ENCODE measurements around the gene TMEM129.
A peak's percentile ranks its signal among the peaks of the same experiment; 100 is the strongest.
"Not testable (repeated sequence)": the region's sequence is repeated elsewhere in the genome, so short reads cannot be mapped to it uniquely, and the experiment has no call there.

The TMEM129 gene

DNA sequence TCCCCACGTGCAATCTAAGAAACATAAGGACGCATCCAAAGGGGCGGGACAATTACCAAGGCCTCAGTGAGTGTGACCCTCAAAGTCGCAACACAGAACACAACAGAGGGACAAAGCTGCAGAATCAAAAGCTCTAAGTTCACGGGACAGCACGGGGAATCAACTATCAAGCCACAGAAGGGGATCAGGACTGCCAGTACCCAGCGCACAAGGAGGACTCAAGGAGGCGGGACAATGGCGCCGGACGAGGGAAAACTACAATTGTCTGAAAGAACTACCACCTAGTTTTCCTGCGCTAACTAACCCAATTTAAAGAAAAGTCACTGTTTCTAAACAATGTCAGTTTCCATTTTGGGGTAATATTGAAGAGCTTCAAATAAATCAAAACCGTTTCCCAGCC lies 38.3 kb downstream of the TMEM129 start:
- Mint-ChIP-seq H3K4me1 (ENCODE audit: low read depth in 2 of 2) (peaks cover 5 to 7% of the 10 kb centered on the region in 2 donors), H3K4me3 (peak overlapping the region; percentile 80 to 85), H3K27ac (peak overlapping the region; percentile 75 to 84), H3K27me3 (no peaks in the 10 kb centered on the region), H3K36me3 (ENCODE audit: insufficient read depth) (peaks cover 3% of the 10 kb centered on the region), H3K9me3 (no peaks in the 10 kb centered on the region)
- DNase-seq (no peak), ATAC-seq (replicated peaks) (no peak)

DNA sequence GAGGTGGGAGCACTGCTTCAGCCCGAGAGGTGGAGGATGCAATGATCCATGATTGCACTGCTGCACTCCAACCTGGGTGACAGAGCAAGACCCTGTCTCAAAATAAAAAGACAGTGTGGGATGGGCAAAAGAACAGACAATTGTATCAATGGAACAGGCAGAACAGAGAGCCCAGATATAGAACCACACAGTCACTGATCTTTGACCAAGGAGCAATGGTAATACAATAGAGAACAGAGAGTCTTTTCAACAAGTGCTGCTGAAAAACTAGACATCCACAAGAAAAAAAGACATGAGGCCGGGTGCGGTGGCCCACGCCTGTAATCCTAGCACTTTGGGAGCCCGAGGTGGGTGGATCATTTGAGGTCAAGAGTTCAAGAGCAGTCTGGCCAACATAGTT lies 42.9 kb downstream of the TMEM129 start:
- Mint-ChIP-seq H3K4me3 (no peak overlapping the region), H3K9me3 (no peaks in the 10 kb centered on the region), H3K4me1 (ENCODE audit: low read depth in 2 of 2) (peaks cover 1 to 6% of the 10 kb centered on the region in 2 donors), H3K36me3 (ENCODE audit: insufficient read depth) (no peaks in the 10 kb centered on the region), H3K27ac (no peak overlapping the region), H3K27me3 (peaks cover 0 to 17% of the 10 kb centered on the region in 2 donors)
- no peak for ATAC-seq (replicated peaks)
- no peak for DNase-seq

DNA sequence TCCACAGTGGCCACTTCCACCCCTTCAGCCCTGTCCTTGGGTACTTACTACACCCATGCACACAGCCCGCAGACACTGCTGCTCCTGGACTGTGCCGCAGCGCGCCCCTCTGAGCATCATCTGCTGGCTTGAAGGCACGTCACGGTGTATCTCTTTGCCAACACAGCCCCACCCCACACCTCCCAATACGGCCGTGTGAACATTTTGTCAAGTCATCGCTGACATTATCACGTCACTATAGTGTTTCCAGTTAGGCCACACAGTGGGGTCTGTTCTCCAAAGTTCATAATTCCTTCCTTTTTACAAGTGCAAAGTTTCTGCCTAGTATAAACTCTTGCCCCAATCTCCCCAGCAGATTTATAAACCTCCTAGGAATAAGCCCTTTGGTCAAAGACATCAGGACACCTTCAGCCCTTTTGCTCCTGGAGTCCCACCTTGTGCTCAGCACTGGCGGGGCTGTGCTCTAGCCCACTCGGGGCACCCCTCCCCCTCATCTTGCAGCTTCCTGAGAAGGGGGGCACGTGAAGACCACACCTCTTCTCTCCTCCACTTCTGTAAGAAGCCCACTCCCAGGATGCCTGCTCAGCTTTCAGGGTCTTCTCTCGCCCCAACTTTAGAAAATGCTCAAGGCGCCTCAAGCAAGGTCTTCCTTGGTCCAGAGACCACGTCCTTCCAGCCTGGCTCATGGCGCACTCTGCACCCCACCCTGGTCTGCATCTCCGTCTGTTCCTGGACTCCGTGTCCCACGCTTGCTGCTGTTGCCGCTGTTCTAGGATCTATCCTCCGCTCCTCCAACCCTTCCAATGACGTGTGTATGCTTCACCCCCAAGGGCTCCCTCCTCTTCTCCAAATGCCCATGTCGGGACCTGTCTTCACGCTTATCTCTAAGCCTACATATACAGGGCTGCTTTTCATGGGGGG lies 44.3 kb downstream of the TMEM129 start:
- ATAC-seq (replicated peaks) (no peak), DNase-seq (no peak)
- Mint-ChIP-seq H3K27me3 (peaks cover 0 to 17% of the 10 kb centered on the region in 2 donors), H3K9me3 (no peaks in the 10 kb centered on the region), H3K27ac (no peak overlapping the region), H3K4me1 (ENCODE audit: low read depth in 2 of 2) (no peaks in the 10 kb centered on the region), H3K4me3 (no peak overlapping the region), H3K36me3 (ENCODE audit: insufficient read depth) (no peaks in the 10 kb centered on the region)

DNA sequence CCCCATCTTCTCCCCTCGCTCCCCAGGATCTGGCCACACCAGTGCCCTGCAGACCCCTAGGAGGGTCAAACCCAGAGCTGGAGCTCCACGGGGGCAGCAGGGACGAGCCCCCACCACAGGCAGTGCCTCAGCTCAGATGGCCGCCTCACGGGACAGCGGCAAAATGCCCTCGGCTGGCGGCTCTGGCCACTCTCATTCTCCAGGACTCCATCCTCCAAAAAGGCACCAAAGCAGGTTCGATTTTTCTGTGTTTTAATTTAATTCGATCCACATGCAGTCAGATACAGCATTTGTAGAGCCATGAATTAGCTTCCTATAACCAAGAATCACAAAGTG lies 45.4 kb downstream of the TMEM129 start:
- Mint-ChIP-seq H3K4me1 (ENCODE audit: low read depth in 2 of 2) (no peaks in the 10 kb centered on the region), H3K27ac (no peak overlapping the region), H3K36me3 (ENCODE audit: insufficient read depth) (no peaks in the 10 kb centered on the region), H3K4me3 (no peak overlapping the region), H3K9me3 (no peaks in the 10 kb centered on the region), H3K27me3 (peaks cover 0 to 17% of the 10 kb centered on the region in 2 donors)
- ATAC-seq (replicated peaks) (no peak), DNase-seq (no peak)

DNA sequence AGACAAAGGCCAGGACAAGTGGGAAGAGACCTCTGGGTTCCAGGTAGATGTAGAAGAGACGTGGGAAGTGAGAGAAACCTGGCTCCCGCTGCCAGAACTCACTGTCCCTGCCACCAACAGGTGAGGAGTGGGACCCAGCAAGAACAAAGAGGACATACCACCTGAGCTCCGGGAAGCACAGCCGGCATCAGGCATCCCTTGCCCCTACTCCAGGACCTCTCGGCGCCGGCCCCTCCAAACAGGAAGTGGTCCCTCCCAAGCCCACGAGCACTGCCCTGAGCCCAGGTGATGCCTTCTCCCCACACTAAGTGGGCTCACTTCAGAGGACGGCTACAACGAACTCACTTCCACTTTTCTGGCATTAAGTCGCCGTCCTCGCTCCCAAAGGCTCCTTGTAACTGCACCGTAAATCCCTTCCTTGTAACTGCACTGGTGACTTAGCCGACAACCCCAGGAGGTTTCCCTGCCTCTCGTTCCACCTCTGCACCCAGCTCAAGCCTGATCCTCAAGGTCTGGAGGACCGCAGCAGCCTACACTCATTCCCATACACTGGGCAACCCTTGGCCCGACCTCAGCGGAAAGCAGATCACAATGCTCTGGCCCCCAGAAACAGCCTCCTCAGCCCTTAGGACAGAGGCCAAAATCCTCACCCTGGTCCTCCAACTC lies 45.9 kb downstream of the TMEM129 start:
- Mint-ChIP-seq H3K4me1 (ENCODE audit: low read depth in 2 of 2) (no peaks in the 10 kb centered on the region), H3K36me3 (ENCODE audit: insufficient read depth) (no peaks in the 10 kb centered on the region), H3K4me3 (no peak overlapping the region), H3K27ac (peak overlapping the region in 1 of 2 donors; percentile 23), H3K9me3 (no peaks in the 10 kb centered on the region), H3K27me3 (peaks cover 0 to 17% of the 10 kb centered on the region in 2 donors)
- DNase-seq (no peak), ATAC-seq (replicated peaks) (no peak)

DNA sequence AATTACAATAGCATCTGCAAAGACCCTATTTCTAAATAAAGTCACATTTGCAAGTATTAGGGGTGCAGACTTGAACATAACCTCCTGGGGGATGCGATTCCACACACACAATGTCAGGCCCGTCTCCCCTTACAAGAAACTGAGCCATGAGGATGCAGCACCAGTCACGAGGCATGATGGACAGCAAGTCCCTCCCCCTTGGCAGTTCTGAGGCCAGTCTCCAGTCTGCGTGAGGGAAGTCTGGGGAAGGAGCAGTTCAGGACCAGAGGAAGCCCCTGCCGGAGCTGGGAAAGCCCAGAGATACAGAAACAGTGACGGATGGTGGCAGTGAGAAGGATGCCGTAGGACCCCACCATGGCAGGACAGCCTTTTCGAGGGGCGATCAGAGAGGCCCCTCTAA lies 46.4 kb downstream of the TMEM129 start:
- DNase-seq (no peak), ATAC-seq (replicated peaks) (no peak)
- no peaks in the 10 kb centered on the region for H3K9me3 Mint-ChIP-seq
- peaks cover 0 to 17% of the 10 kb centered on the region in 2 donors for H3K27me3 Mint-ChIP-seq
- H3K4me1 Mint-ChIP-seq (ENCODE audit: low read depth in 2 of 2) = no peaks in the 10 kb centered on the region
- H3K36me3 Mint-ChIP-seq (ENCODE audit: insufficient read depth) = no peaks in the 10 kb centered on the region
- H3K27ac Mint-ChIP-seq = peak overlapping the region in 1 of 2 donors; percentile 23
- H3K4me3 Mint-ChIP-seq = no peak overlapping the region

DNA sequence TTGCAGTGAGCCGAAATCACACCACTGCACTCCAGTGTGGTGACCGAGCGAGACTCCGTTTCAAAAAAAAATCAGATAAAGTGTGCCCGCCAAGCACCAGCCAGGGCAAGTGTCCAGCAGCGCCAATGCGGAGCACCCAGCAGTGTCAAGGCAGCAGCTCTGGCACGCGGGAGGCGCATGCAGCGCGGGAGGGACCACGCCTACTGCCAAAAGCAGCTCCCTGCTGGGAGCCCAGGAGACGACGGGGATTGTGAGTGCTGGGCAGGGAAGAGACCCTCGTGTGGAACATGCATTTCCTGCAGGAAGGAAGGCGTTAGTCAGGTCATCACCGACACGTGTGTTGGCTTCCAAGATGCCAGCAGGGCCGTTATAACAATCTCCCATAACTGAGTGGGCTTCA lies 47.5 kb downstream of the TMEM129 start:
- H3K4me3 Mint-ChIP-seq = no peak overlapping the region
- peaks cover 0 to 17% of the 10 kb centered on the region in 2 donors for H3K27me3 Mint-ChIP-seq
- no peaks in the 10 kb centered on the region for H3K4me1 Mint-ChIP-seq (ENCODE audit: low read depth in 2 of 2)
- no peaks in the 10 kb centered on the region for H3K36me3 Mint-ChIP-seq (ENCODE audit: insufficient read depth)
- DNase-seq (no peak), ATAC-seq (replicated peaks) (no peak)
- no peaks in the 10 kb centered on the region for H3K9me3 Mint-ChIP-seq
- no peak overlapping the region for H3K27ac Mint-ChIP-seq

DNA sequence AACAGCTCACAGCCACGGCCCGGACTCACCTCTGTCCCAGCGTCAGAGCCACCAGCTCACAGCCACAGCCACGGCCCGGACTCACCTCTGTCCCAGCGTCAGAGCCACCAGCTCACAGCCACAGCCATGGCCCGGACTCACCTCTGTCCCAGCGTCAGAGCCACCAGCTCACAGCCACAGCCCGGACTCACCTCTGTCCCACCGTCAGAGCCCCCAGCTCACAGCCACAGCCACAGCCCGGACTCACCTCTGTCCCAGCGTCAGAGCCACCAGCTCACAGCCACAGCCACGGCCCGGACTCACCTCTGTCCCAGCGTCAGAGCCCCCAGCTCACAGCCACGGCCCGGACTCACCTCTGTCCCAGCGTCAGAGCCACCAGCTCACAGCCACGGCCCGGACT lies 50.1 kb downstream of the TMEM129 start:
- H3K27ac Mint-ChIP-seq; H3K4me1 Mint-ChIP-seq (ENCODE audit: low read depth in 2 of 2): not testable (repeated sequence)

DNA sequence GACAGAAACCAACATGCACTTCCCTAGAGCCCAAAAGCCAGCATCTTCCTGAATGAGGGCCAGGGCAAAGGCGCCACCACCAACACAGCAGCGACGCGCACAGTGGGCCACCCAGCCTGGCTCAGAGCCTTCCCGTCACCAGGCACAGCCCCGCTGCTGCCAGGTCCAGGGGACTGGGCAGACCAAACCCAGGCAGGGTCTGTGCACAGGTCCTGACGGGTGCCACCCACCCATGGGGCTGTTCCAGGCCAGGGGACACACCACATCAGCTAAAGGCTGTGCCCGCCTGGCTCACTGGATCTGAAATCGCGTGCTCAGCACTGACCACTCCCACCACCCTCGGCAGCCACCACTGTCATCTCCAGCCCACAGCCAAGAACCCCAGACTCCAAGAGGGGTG lies 50.8 kb downstream of the TMEM129 start:
- H3K4me3 Mint-ChIP-seq = no peak overlapping the region
- no peaks in the 10 kb centered on the region for H3K9me3 Mint-ChIP-seq
- ATAC-seq (replicated peaks) (no peak), DNase-seq (no peak)
- H3K27ac Mint-ChIP-seq = no peak overlapping the region
- H3K4me1 Mint-ChIP-seq (ENCODE audit: low read depth in 2 of 2) = no peaks in the 10 kb centered on the region
- peaks cover 3% of the 10 kb centered on the region for H3K36me3 Mint-ChIP-seq (ENCODE audit: insufficient read depth)
- H3K27me3 Mint-ChIP-seq = peaks cover 0 to 8% of the 10 kb centered on the region in 2 donors

More for the DNA sequence above, 50.1 kb downstream of the TMEM129 start:
- H3K27me3 Mint-ChIP-seq = peaks cover 0 to 16% of the 10 kb centered on the region in 2 donors
- H3K9me3 Mint-ChIP-seq; DNase-seq; ATAC-seq (replicated peaks); H3K36me3 Mint-ChIP-seq (ENCODE audit: insufficient read depth); H3K4me3 Mint-ChIP-seq: not testable (repeated sequence)

DNA sequence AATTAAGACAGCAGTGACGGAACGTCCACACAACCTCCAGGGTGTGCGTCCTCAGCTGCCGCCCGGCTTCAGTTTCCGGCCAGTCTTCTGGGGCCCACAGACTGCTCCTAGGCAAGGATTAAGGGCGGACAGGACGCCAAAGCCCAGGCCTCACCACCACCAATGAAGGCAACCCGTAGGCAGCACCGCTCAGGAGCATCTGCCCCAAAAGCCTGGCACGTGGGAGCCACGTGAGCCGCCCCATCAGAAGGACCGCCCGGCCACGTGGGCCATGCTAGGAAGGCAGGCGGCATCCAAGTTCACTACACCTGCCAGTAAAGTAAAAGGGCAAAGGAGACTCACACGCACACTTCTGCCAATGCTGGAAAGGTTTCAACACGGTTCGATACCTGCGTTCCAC lies 51.3 kb downstream of the TMEM129 start:
- no peaks in the 10 kb centered on the region for H3K9me3 Mint-ChIP-seq

DNA sequence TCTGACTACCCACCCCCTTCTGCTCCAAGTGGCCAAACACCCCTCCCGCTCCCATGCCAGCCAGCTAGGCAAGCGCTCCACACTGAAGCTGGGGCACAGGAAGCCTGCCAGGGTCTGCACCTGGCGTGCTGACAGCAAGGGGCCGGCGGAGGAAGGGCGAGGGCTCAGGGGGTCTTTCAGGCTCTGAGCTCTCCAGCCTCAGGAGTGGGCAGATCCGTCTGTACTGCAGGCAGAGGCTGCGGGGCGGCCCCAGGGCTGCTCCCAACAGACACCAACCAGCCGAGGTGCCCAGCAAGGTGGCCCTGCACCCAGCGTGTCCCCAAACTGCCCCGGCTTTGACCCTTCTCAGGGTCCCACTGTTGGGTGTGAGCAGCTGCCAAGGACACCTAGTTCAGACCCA lies 51.9 kb downstream of the TMEM129 start:
- Mint-ChIP-seq H3K27ac (no peak overlapping the region), H3K4me3 (no peak overlapping the region), H3K36me3 (ENCODE audit: insufficient read depth) (peaks cover 3% of the 10 kb centered on the region), H3K4me1 (ENCODE audit: low read depth in 2 of 2) (no peaks in the 10 kb centered on the region), H3K9me3 (no peaks in the 10 kb centered on the region), H3K27me3 (no peaks in the 10 kb centered on the region)
- DNase-seq (no peak), ATAC-seq (replicated peaks) (no peak)

More for the DNA sequence above, 51.3 kb downstream of the TMEM129 start:
- Mint-ChIP-seq H3K27ac (no peak overlapping the region), H3K4me3 (no peak overlapping the region), H3K27me3 (peaks cover 0 to 4% of the 10 kb centered on the region in 2 donors), H3K4me1 (ENCODE audit: low read depth in 2 of 2) (no peaks in the 10 kb centered on the region), H3K36me3 (ENCODE audit: insufficient read depth) (peaks cover 3% of the 10 kb centered on the region)
- no peak for ATAC-seq (replicated peaks)
- no peak for DNase-seq

DNA sequence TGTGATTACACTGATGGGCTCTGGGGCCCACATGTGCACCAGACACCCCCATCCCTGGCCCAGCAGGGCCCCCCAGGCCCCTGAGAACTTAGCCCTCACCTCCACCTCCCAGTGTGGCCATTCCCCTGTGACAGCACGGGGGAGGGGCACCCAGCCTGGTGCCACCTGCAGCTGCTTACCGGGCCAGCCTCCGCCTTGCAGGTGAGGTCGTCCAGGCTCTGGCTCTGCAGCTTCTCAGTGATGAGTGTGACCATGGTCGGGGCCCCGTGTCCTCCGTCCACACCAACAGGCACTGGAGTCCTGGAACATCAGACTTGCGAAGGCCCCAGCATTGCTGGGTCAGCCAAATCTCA lies 52.7 kb downstream of the TMEM129 start:
- H3K27me3 Mint-ChIP-seq = no peaks in the 10 kb centered on the region
- peaks cover 3% of the 10 kb centered on the region for H3K36me3 Mint-ChIP-seq (ENCODE audit: insufficient read depth)
- no peak for ATAC-seq (replicated peaks)
- no peak overlapping the region for H3K27ac Mint-ChIP-seq
- H3K4me1 Mint-ChIP-seq (ENCODE audit: low read depth in 2 of 2) = no peaks in the 10 kb centered on the region
- DNase-seq = no peak
- no peaks in the 10 kb centered on the region for H3K9me3 Mint-ChIP-seq
- no peak overlapping the region for H3K4me3 Mint-ChIP-seq

DNA sequence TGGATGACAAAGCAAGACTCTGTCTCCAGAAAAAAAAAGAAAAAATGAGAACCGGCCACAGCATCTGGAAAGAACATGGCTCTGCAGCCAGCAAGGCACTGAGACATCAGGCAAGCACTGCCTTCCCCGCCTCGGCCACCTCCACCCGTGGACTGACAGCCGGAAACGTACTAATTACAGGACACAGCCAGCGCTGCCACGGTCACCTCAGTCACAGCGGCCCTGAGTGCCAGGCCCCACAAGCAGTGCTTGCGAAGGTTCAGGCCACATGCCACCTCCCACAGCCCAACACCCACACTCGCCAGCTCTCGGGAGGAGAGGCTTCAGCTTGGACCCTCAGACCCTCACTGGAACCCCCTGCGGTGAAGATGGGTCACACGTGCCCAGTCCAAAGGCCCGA lies 53.9 kb downstream of the TMEM129 start:
- H3K27me3 Mint-ChIP-seq = no peaks in the 10 kb centered on the region
- no peak for DNase-seq
- no peak for ATAC-seq (replicated peaks)
- H3K4me3 Mint-ChIP-seq = no peak overlapping the region
- peaks cover 3% of the 10 kb centered on the region for H3K36me3 Mint-ChIP-seq (ENCODE audit: insufficient read depth)
- no peaks in the 10 kb centered on the region for H3K4me1 Mint-ChIP-seq (ENCODE audit: low read depth in 2 of 2)
- H3K9me3 Mint-ChIP-seq = no peaks in the 10 kb centered on the region
- H3K27ac Mint-ChIP-seq = no peak overlapping the region

DNA sequence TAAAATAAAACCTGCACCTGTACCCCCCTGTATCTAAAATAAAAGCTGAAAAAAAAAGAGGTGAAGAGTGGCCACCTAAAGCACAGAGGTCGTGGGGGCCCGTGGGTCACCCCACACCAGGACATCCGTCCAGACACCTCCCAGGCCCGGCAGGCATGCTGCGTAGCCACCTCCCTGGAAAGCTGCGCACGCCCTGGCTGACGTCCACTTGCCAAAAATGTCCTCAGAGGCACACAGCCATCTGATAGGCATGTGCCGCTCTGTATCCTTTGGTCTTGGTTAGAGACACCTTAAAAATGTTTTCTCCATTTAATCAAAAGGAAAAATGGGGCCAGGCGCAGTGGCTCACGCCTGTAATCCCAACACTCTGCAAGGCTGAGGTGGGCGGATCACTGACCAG lies 54.7 kb downstream of the TMEM129 start:
- ATAC-seq (replicated peaks) (no peak), DNase-seq (no peak)
- peaks cover 3% of the 10 kb centered on the region for H3K36me3 Mint-ChIP-seq (ENCODE audit: insufficient read depth)
- H3K4me3 Mint-ChIP-seq = no peak overlapping the region
- no peaks in the 10 kb centered on the region for H3K9me3 Mint-ChIP-seq
- no peaks in the 10 kb centered on the region for H3K4me1 Mint-ChIP-seq (ENCODE audit: low read depth in 2 of 2)
- no peak overlapping the region for H3K27ac Mint-ChIP-seq
- H3K27me3 Mint-ChIP-seq = no peaks in the 10 kb centered on the region
